ENCODE measurements around the gene ARTN. TPM values are rescaled to one million over a fixed set of nuclear protein-coding genes. Genes with fewer than 3 reads are reported as not detected.
A peak's percentile ranks its signal among the peaks of the same experiment; 100 is the strongest.

Gene ARTN
- total RNA-seq, 1 experiment from 2014 or later, result 17.4 TPM

DNA sequence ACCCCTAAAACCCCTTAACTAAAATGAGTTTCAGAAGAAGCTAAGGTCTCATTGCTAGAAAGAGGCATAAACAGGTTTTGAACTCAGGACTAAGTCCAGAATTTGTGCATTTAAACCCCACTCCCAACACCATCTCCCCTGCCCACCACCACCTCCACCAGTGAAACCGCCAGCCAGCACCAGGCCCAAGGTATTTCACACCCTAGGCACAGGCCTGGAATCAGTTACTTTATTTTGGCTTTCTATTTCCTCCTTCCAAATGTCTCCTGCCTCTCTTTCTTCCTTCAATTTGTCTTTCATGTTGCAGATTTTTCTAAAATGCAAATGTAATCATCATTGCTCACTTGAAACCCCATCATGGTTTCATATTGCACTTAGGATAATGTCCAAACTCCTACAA, 11.3 kb downstream of the ARTN start:
- no peak for TF ChIP-seq EZH2 (IDR thresholded peaks at IDR 0.05; ENCODE audit: low read depth)
- TF ChIP-seq, protein P1, sequence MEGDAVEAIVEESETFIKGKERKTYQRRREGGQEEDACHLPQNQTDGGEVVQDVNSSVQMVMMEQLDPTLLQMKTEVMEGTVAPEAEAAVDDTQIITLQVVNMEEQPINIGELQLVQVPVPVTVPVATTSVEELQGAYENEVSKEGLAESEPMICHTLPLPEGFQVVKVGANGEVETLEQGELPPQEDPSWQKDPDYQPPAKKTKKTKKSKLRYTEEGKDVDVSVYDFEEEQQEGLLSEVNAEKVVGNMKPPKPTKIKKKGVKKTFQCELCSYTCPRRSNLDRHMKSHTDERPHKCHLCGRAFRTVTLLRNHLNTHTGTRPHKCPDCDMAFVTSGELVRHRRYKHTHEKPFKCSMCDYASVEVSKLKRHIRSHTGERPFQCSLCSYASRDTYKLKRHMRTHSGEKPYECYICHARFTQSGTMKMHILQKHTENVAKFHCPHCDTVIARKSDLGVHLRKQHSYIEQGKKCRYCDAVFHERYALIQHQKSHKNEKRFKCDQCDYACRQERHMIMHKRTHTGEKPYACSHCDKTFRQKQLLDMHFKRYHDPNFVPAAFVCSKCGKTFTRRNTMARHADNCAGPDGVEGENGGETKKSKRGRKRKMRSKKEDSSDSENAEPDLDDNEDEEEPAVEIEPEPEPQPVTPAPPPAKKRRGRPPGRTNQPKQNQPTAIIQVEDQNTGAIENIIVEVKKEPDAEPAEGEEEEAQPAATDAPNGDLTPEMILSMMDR (conservative IDR thresholded peaks at IDR 0.05), result no peak
- BruUV-seq (replicated peaks), result no TSS peak
- H3F3A ChIP-seq (ENCODE audit: insufficient read depth, low read depth), result peaks cover 6% of the 10 kb centered on the region; the same call in 1 of the 2 replicates
- H3K9me2 ChIP-seq (ENCODE audit: insufficient read depth), result no peaks in the 10 kb centered on the region
- H2AFZ ChIP-seq, result no peak overlapping the region
- H3K4me3 ChIP-seq, result no peak overlapping the region
- H3K27me3 ChIP-seq (ENCODE audit: insufficient read depth, low read depth), result no peaks in the 10 kb centered on the region
- H3K79me2 ChIP-seq (ENCODE audit: low read depth), result peaks cover 17% of the 10 kb centered on the region; the same call in 1 of the 2 replicates
- H4K20me1 ChIP-seq (ENCODE audit: insufficient read depth), result no peaks in the 10 kb centered on the region
- intact Hi-C loops (cut with micrococcal nuclease; ENCODE audit: unreplicated experiment), result no loop called here
- CTCF ChIA-PET, result interaction anchor here (1.2 to 2.8 kb wide), 3 partner anchors 10 to 238 kb away, joined by 5 to 13 read pairs (median 11); partner anchors contain the start of gene ST3GAL3
- peaks cover 26% of the 10 kb centered on the region for H3K4me1 ChIP-seq (replicated peaks; ENCODE audit: insufficient read depth)
- peak overlapping the region; percentile 100 for H3K4me2 ChIP-seq
- no peak overlapping the region for H3K27ac ChIP-seq
- H3K9me3 ChIP-seq (ENCODE audit: insufficient read depth, low read depth), result no peaks in the 10 kb centered on the region
- H3K36me3 ChIP-seq (ENCODE audit: low read depth), result no peaks in the 10 kb centered on the region
- DNase-seq, result no peak
- POLR2A ChIA-PET (ENCODE audit: unreplicated experiment), result interaction anchor here (0.6 kb wide), 1 partner anchor 293 kb away, joined by 6 read pairs; no protein-coding TSS in a partner anchor

DNA sequence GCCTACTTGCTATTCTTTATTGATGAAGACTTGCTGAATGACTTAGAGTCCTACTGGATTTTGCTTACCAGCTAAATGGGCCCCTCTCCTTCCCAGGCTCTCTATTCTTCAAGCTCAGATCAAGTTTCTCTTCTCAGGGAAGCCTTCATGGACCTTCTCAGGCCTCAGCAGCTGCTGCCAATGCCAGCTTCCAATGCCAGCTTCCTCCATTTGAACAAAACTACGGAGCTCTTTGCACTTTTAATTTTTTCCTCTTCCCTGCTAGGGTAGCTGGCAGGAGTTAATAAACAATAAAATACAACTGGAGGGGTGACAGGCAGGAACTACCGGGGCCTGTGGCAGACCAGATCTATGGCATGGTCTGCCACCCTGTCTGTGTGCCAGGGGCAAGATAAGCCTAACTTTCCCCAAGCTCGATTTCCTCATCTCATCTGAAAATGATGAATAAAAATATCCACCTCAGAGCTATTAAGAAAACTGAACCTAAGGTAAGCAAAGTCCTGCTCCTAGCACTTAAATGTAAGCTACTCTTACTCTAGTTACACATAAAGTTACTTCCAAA, 12.2 kb downstream of the ARTN start:
- peaks cover 6% of the 10 kb centered on the region; the same call in 1 of the 2 replicates for H3F3A ChIP-seq (ENCODE audit: insufficient read depth, low read depth)
- H3K79me2 ChIP-seq (ENCODE audit: low read depth), result peaks cover 17% of the 10 kb centered on the region; the same call in 1 of the 2 replicates
- ChIA-PET POLR2A (ENCODE audit: unreplicated experiment) (interaction anchor here (0.6 to 1.2 kb wide), 3 partner anchors 182 to 558 kb away, joined by 3 to 14 read pairs (median 8); no protein-coding TSS in a partner anchor), CTCF (interaction anchor here (0.5 to 2.8 kb wide), 6 partner anchors 11 to 239 kb away, joined by 3 to 13 read pairs (median 4); partner anchors contain the start of gene ST3GAL3)
- no peak for DNase-seq
- peak overlapping the region; percentile 100 for H3K4me2 ChIP-seq
- no peak for TF ChIP-seq EZH2 (IDR thresholded peaks at IDR 0.05; ENCODE audit: low read depth)
- TF ChIP-seq, protein P1 (conservative IDR thresholded peaks at IDR 0.05), result no peak
- BruUV-seq (replicated peaks), result TSS peak; percentile 64
- H3K4me3 ChIP-seq, result peak overlapping the region; percentile 74
- no peaks in the 10 kb centered on the region for H3K36me3 ChIP-seq (ENCODE audit: low read depth)
- H3K9me3 ChIP-seq (ENCODE audit: insufficient read depth, low read depth), result no peaks in the 10 kb centered on the region
- no peaks in the 10 kb centered on the region for H3K27me3 ChIP-seq (ENCODE audit: insufficient read depth, low read depth)
- no peaks in the 10 kb centered on the region for H3K9me2 ChIP-seq (ENCODE audit: insufficient read depth)
- H3K4me1 ChIP-seq (replicated peaks; ENCODE audit: insufficient read depth), result peaks cover 26% of the 10 kb centered on the region
- H4K20me1 ChIP-seq (ENCODE audit: insufficient read depth), result no peaks in the 10 kb centered on the region
- intact Hi-C loops (cut with micrococcal nuclease; ENCODE audit: unreplicated experiment), result loop anchor here (1.0 to 2.0 kb wide), 5 partner anchors 24 to 417 kb away; partner anchors contain the start of genes CCDC24 and ST3GAL3
- peak overlapping the region; percentile 81 for H2AFZ ChIP-seq
- peak overlapping the region; percentile 75 for H3K27ac ChIP-seq

DNA sequence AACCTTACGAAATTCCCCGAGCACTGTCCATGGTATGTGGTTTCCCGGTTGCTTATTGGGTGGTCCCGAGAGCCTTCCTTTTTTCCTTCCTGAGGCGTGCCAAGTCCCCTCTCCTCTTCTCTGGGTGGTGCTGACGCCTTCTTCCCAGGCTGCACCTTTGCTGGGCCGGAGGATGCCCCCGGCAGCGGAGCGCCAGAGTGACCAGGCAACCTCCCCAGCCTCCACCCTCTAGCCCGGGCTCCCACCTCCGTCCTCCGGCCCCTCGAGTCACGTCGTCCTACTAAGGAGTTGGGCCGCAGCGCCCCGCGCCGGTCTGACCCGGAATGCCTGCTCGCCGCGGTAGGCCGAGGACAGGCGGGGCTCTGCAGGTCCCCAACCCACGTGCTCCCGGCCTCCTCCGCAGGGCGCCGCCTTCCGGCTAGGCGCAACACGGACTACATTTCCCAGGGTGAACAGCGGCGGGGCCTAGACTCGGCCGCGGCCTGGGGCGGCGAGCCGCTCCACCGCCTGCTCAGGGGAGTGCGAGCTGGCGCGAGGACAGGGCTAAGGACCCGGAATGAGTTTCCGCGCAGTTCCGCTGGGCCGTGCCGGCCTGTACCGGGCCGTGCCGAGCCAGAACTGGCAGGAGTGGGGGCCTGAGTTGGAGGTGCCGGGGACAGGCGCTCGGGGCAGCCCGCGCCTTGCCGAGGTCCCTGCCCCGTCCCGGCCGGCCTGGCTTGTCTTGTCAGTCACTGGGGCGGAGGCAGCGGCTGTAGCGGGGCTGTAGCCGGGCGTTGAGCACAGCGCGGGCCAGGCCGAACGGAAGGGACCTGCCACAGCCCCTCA, 12.8 kb downstream of the ARTN start, which contains the start of gene IPO13:
Gene IPO13, plus strand, starts transcription at position 715 of the 825 bp plus-strand sequence. CDS start 651 bp downstream, outside the sequence.
- H2AFZ ChIP-seq, result peak within 1 kb of the TSS; percentile 94
- CTCF ChIA-PET, result interaction anchor here (0.5 to 2.8 kb wide), 8 partner anchors 12 to 240 kb away, joined by 3 to 13 read pairs (median 3); partner anchors contain the start of gene ST3GAL3
- no peak for TF ChIP-seq EZH2 (IDR thresholded peaks at IDR 0.05; ENCODE audit: low read depth)
- TF ChIP-seq, protein P1 (conservative IDR thresholded peaks at IDR 0.05), result peak; percentile 79
- H3K9me3 ChIP-seq (ENCODE audit: insufficient read depth, low read depth), result no peaks in the 10 kb centered on the region
- H3F3A ChIP-seq (ENCODE audit: insufficient read depth, low read depth), result peaks cover 6% of the 10 kb centered on the region; the same call in 1 of the 2 replicates
- no peaks in the 10 kb centered on the region for H3K9me2 ChIP-seq (ENCODE audit: insufficient read depth)
- POLR2A ChIA-PET (ENCODE audit: unreplicated experiment), result interaction anchor here (0.5 to 1.2 kb wide), 4 partner anchors 23 to 559 kb away, joined by 3 to 38 read pairs (median 6); partner anchors contain the start of genes DPH2 and SLC6A9
- no peaks in the 10 kb centered on the region for H3K36me3 ChIP-seq (ENCODE audit: low read depth)
- no peaks in the 10 kb centered on the region for H4K20me1 ChIP-seq (ENCODE audit: insufficient read depth)
- peak within 1 kb of the TSS; percentile 100 for H3K4me2 ChIP-seq
- H3K4me3 ChIP-seq, result peak within 1 kb of the TSS; percentile 74
- H3K27me3 ChIP-seq (ENCODE audit: insufficient read depth, low read depth), result no peaks in the 10 kb centered on the region
- H3K27ac ChIP-seq, result peak within 1 kb of the TSS; percentile 75
- H3K4me1 ChIP-seq (replicated peaks; ENCODE audit: insufficient read depth), result peaks cover 26% of the 10 kb centered on the region
- BruUV-seq (replicated peaks), result no TSS peak
- peak; percentile 86 to 98 for DNase-seq
- intact Hi-C loops (cut with micrococcal nuclease; ENCODE audit: unreplicated experiment), result loop anchor here (1.0 to 2.0 kb wide), 5 partner anchors 23 to 418 kb away; partner anchors contain the start of genes CCDC24 and ST3GAL3
- peaks cover 17% of the 10 kb centered on the region; the same call in 1 of the 2 replicates for H3K79me2 ChIP-seq (ENCODE audit: low read depth)
